ENCODE measurements around the gene ARHGDIA. TPM values are rescaled to one million over a fixed set of nuclear protein-coding genes. Genes with fewer than 3 reads are reported as not detected.
"Not testable (repeated sequence)": the region's sequence is repeated elsewhere in the genome, so short reads cannot be mapped to it uniquely, and the experiment has no call there.

The ARHGDIA gene
- 163 TPM for polyA plus RNA-seq

- Mint-ChIP-seq H3K4me1 (peaks cover 13 to 20% (median 13%) of the 10 kb centered on the region in 3 donors), H3K36me3 (peaks cover 2% of the 10 kb centered on the region), H3K27me3 (no peaks in the 10 kb centered on the region), H3K9me3 (no peaks in the 10 kb centered on the region), H3K4me3 (peak within 1 kb of the TSS; percentile 87 to 97 (median 96)), H3K27ac (peak within 1 kb of the TSS; percentile 94 to 99 (median 97))
Measured at GRCh38 chr17:81870981-81871386, at the start of gene ARHGDIA. Gene ARHGDIA, minus strand, starts transcription at chr17:81871337. Its CDS starts 1,407 bp downstream, at chr17:81869930.

- Mint-ChIP-seq H3K27ac (peak overlapping the region in 1 of 3 donors; percentile 84), H3K4me3 (peak overlapping the region in 3 of 4 donors; percentile 34 to 92 (median 67)), H3K36me3 (no peaks in the 10 kb centered on the region), H3K27me3 (no peaks in the 10 kb centered on the region), H3K4me1 (peaks cover 12 to 18% (median 14%) of the 10 kb centered on the region in 3 donors), H3K9me3 (no peaks in the 10 kb centered on the region)
Measured at GRCh38 chr17:81918832-81919545, 47.9 kb upstream of the ARHGDIA start.

GRCh38 chr17:81918333-81918669 lies 47.2 kb upstream of the ARHGDIA start:
- not testable (repeated sequence) for H3K27me3 Mint-ChIP-seq, H3K36me3 Mint-ChIP-seq, H3K9me3 Mint-ChIP-seq
- peak overlapping the region; percentile 85 to 96 (median 91) for H3K4me3 Mint-ChIP-seq
- H3K27ac Mint-ChIP-seq: peak overlapping the region; percentile 43 to 84 (median 59)
- H3K4me1 Mint-ChIP-seq: peaks cover 13 to 18% (median 14%) of the 10 kb centered on the region in 3 donors

- Mint-ChIP-seq H3K27me3 (no peaks in the 10 kb centered on the region), H3K4me1 (peaks cover 13 to 22% (median 19%) of the 10 kb centered on the region in 3 donors), H3K27ac (peak within 1 kb of the TSS; percentile 43 to 84 (median 59)), H3K4me3 (peak within 1 kb of the TSS; percentile 85 to 96 (median 91)), H3K9me3 (no peaks in the 10 kb centered on the region), H3K36me3 (no peaks in the 10 kb centered on the region)
Measured at GRCh38 chr17:81917565-81918332, 46.6 kb upstream of the ARHGDIA start, which contains the start of gene SIRT7. Gene SIRT7, minus strand, starts transcription at chr17:81918176. Its CDS starts 45 bp downstream, at chr17:81918131.

- no peaks in the 10 kb centered on the region for H3K9me3 Mint-ChIP-seq
- H3K4me3 Mint-ChIP-seq: peak overlapping the region; percentile 82 to 92 (median 90)
- no peaks in the 10 kb centered on the region for H3K36me3 Mint-ChIP-seq
- peak overlapping the region in 1 of 3 donors; percentile 77 for H3K27ac Mint-ChIP-seq
- H3K4me1 Mint-ChIP-seq: peaks cover 13 to 22% (median 19%) of the 10 kb centered on the region in 3 donors
- H3K27me3 Mint-ChIP-seq: no peaks in the 10 kb centered on the region
Measured at GRCh38 chr17:81916234-81917001, 45.3 kb upstream of the ARHGDIA start.

- H3K4me3 Mint-ChIP-seq: peak overlapping the region in 1 of 4 donors; percentile 92
- H3K27ac Mint-ChIP-seq: peak overlapping the region in 1 of 3 donors; percentile 77
- no peaks in the 10 kb centered on the region for H3K27me3 Mint-ChIP-seq
- H3K4me1 Mint-ChIP-seq: peaks cover 13 to 22% (median 19%) of the 10 kb centered on the region in 3 donors
- H3K9me3 Mint-ChIP-seq: no peaks in the 10 kb centered on the region
- no peaks in the 10 kb centered on the region for H3K36me3 Mint-ChIP-seq
Measured at GRCh38 chr17:81915331-81915730, 44.2 kb upstream of the ARHGDIA start.

GRCh38 chr17:81914103-81914850 lies 43.1 kb upstream of the ARHGDIA start:
- Mint-ChIP-seq H3K27me3 (no peaks in the 10 kb centered on the region), H3K4me3 (peak overlapping the region in 1 of 4 donors; percentile 92), H3K9me3 (no peaks in the 10 kb centered on the region), H3K27ac (peak overlapping the region in 1 of 3 donors; percentile 28), H3K4me1 (peaks cover 13 to 22% (median 19%) of the 10 kb centered on the region in 3 donors), H3K36me3 (no peaks in the 10 kb centered on the region)

- peak overlapping the region in 1 of 4 donors; percentile 89 for H3K4me3 Mint-ChIP-seq
- H3K4me1 Mint-ChIP-seq: peaks cover 13 to 19% (median 17%) of the 10 kb centered on the region in 3 donors
- no peaks in the 10 kb centered on the region for H3K9me3 Mint-ChIP-seq
- no peaks in the 10 kb centered on the region for H3K27me3 Mint-ChIP-seq
- H3K36me3 Mint-ChIP-seq: no peaks in the 10 kb centered on the region
- peak overlapping the region in 1 of 3 donors; percentile 81 for H3K27ac Mint-ChIP-seq
Measured at GRCh38 chr17:81913394-81914102, 42.4 kb upstream of the ARHGDIA start.

GRCh38 chr17:81912441-81913309 lies 41.5 kb upstream of the ARHGDIA start:
- H3K27ac Mint-ChIP-seq: peak overlapping the region in 1 of 3 donors; percentile 81
- no peaks in the 10 kb centered on the region for H3K27me3 Mint-ChIP-seq
- peaks cover 9 to 16% (median 12%) of the 10 kb centered on the region in 3 donors for H3K4me1 Mint-ChIP-seq
- no peaks in the 10 kb centered on the region for H3K36me3 Mint-ChIP-seq
- peak overlapping the region in 3 of 4 donors; percentile 12 to 89 (median 70) for H3K4me3 Mint-ChIP-seq
- no peaks in the 10 kb centered on the region for H3K9me3 Mint-ChIP-seq

- H3K4me3 Mint-ChIP-seq: peak overlapping the region; percentile 70 to 85 (median 70)
- no peaks in the 10 kb centered on the region for H3K36me3 Mint-ChIP-seq
- no peaks in the 10 kb centered on the region for H3K27me3 Mint-ChIP-seq
- no peaks in the 10 kb centered on the region for H3K9me3 Mint-ChIP-seq
- H3K4me1 Mint-ChIP-seq: peaks cover 5 to 12% (median 8%) of the 10 kb centered on the region in 3 donors
- H3K27ac Mint-ChIP-seq: peak overlapping the region; percentile 59 to 81 (median 81)
Measured at GRCh38 chr17:81911969-81912368, 40.8 kb upstream of the ARHGDIA start.

- no peaks in the 10 kb centered on the region for H3K36me3 Mint-ChIP-seq
- peaks cover 2 to 10% (median 5%) of the 10 kb centered on the region in 3 donors for H3K4me1 Mint-ChIP-seq
- H3K27ac Mint-ChIP-seq: peak within 1 kb of the TSS; percentile 59 to 81 (median 81)
- no peaks in the 10 kb centered on the region for H3K9me3 Mint-ChIP-seq
- no peaks in the 10 kb centered on the region for H3K27me3 Mint-ChIP-seq
- peak within 1 kb of the TSS; percentile 84 to 93 (median 89) for H3K4me3 Mint-ChIP-seq
Measured at GRCh38 chr17:81911277-81911961, 40.3 kb upstream of the ARHGDIA start, which contains the start of gene PCYT2. Gene PCYT2, minus strand, starts transcription at chr17:81911399. Its CDS starts 44 bp downstream, at chr17:81911355.

GRCh38 chr17:81910840-81911276 lies 39.7 kb upstream of the ARHGDIA start:
- Mint-ChIP-seq H3K27ac (peak overlapping the region in 1 of 3 donors; percentile 78), H3K27me3 (no peaks in the 10 kb centered on the region), H3K4me1 (peaks cover 2 to 6% (median 5%) of the 10 kb centered on the region in 3 donors), H3K36me3 (no peaks in the 10 kb centered on the region), H3K4me3 (peak overlapping the region; percentile 84 to 93 (median 89)), H3K9me3 (no peaks in the 10 kb centered on the region)

Measured in IgD-negative memory B cell (primary cell).